DMS153 (cell line): ENCODE results near the gene OR11G2.
"Not testable (repeated sequence)": the region's sequence is repeated elsewhere in the genome, so short reads cannot be mapped to it uniquely, and the experiment has no call there.

Experiments
- DNase-seq: peaks from one replicate; lab custom pipeline; 2025; lab: John Stamatoyannopoulos, UW

OR11G2 gene

DNA sequence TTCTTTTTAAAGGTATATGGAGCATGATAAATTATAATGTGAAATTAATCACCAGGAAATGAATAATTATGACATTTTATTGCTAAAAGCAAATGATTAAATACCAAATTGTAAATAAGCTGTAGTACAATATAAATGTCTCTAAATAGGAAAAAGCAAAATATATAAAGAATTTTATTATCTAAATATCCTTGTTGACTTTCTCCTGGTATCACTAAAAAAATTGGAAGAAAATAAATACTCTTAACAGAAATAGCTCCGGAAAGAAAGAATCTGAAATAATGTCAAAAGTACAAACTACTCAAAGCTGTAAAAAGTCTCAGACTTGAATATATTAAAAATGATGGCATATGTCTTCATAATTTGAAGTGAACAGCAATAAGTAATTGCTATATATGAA is 38.0 kb downstream of the OR11G2 start, which contains the start of gene OR11H7:
Gene OR11H7, plus strand, starts transcription at position 301 of the 400 bp plus-strand sequence.
- no peak for DNase-seq

DNA sequence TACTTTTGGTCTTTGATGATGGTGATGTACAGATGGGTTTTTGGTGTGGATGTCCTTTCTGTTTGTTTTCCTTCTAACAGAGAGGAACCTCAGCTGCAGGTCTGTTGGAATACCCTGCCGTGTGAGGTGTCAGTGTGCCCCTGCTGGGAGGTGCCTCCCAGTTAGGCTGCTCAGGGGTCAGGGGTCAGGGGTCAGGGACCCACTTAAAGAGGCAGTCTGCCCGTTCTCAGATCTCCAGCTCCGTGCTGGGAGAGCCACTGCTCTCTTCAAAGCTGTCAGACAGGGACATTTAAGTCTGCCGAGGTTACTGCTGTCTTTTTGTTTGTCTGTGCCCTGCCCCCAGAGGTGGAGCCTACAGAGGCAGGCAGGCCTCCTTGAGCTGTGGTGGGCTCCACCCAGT is 44.7 kb downstream of the OR11G2 start:
- DNase-seq = not testable (repeated sequence)

DNA sequence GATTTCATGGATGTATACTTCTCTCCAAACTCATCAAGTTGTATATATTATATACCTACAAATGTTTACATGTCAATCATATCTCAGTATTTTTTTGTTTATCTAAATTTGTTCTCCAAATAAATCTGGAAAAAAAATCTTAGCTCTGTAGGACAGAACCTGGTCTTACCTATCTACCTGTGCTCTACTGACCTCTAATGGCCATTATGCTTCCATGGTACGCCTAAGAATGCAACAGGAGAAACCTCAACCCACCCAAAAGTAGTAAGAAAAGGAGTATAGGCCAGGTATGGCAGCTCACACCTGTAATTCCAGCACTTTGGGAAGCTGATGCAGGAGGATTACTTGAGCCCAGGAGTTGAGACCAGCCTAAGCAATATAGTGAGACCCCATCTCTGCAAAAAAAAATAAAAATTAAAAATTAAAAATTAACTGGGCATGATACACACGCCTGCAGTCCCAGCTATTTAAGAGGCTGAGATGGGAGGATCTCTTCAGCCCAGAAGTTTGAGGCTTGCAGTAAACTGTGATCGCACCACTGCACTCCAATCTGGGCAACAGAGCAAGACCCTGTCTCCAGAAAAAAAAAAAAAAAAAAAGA is 57.0 kb downstream of the OR11G2 start:
- no peak for DNase-seq
